ENCODE results near the gene ITSN2.

DNA sequence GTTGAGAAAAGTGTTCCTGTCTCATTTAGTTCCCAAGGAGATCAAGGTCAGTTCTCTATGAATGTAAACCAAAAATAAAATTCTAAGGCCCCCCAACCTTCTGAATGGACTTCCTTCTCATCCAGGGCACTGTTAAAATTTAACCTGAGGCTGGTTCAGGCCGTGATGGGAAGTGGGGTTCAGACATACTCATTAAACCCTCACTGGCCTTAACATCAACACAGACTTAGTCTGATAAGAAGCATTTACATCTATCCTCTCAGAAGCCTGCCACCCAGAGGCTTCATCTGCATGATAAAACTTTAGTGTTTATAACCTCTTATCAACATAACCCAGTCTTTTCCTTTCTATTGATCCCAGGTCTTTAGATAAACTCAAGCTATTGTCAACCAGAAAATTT is 22.4 kb downstream of the ITSN2 start:
- TF ChIP-seq POLR2AphosphoS5 (IDR thresholded peaks at IDR 0.05; ENCODE audit: low read depth, low read length) (no peak), POLR2A (IDR thresholded peaks at IDR 0.05; ENCODE audit: low read depth, low read length) (no peak), TAF1 (IDR thresholded peaks at IDR 0.05; ENCODE audit: borderline replicate concordance, low read depth, low read length) (no peak)

Data from GM12892 (cell line).